Chondrocyte (in vitro differentiated cells): ENCODE results near the gene ZNF823. TPM values are rescaled to one million over a fixed set of nuclear protein-coding genes. Genes with fewer than 3 reads are reported as not detected.
A peak's percentile ranks its signal among the peaks of the same experiment; 100 is the strongest.

ENCODE experiments used
- DNase-seq: peaks from one replicate; pipeline ENCODE4 v3.0.0; 2021; ENCODE audit warnings: mixed read lengths, low spot score
- H3K27ac Mint-ChIP-seq: one replicate; pipeline ENCODE4 v1.8.0; 2021; ENCODE audit warnings: mild to moderate bottlenecking, moderate library complexity, mixed read lengths; ENCODE audit not compliant: unreplicated experiment
- H3K27me3 Mint-ChIP-seq: 2 replicates; pipeline ENCODE4 v1.8.0; 2021; ENCODE audit warnings: low read depth, mixed read lengths
- H3K36me3 Mint-ChIP-seq: 2 replicates; pipeline ENCODE4 v1.8.0; 2021; ENCODE audit warnings: low read depth, mixed read lengths
- H3K4me1 Mint-ChIP-seq: 2 replicates; pipeline ENCODE4 v1.8.0; 2021; ENCODE audit warnings: low read depth, mild to moderate bottlenecking, mixed read lengths
- H3K4me3 Mint-ChIP-seq: one replicate; pipeline ENCODE4 v1.8.0; 2021; ENCODE audit warnings: mild to moderate bottlenecking, moderate library complexity, mixed read lengths; ENCODE audit not compliant: unreplicated experiment
- H3K9me3 Mint-ChIP-seq: 2 replicates; pipeline ENCODE4 v1.8.0; 2021; ENCODE audit warnings: low read depth, mixed read lengths
- total RNA-seq: library from RNA; stranded (reverse); gene quantifications from 3 replicates; pipeline ENCODE4 v1.2.1, GENCODE V29; 2021
- TF ChIP-seq, protein P1 (sequence below): fragments of 200-600 bp; sonication (generic); IDR thresholded peaks from 2 replicates; pipeline ENCODE4 v1.5.0; 2021; ENCODE audit warnings: antibody characterized with exemption, mild to moderate bottlenecking, moderate library complexity

The ZNF823 gene
- total RNA-seq, 1 donor from 2014 or later = 3.7 TPM

DNA sequence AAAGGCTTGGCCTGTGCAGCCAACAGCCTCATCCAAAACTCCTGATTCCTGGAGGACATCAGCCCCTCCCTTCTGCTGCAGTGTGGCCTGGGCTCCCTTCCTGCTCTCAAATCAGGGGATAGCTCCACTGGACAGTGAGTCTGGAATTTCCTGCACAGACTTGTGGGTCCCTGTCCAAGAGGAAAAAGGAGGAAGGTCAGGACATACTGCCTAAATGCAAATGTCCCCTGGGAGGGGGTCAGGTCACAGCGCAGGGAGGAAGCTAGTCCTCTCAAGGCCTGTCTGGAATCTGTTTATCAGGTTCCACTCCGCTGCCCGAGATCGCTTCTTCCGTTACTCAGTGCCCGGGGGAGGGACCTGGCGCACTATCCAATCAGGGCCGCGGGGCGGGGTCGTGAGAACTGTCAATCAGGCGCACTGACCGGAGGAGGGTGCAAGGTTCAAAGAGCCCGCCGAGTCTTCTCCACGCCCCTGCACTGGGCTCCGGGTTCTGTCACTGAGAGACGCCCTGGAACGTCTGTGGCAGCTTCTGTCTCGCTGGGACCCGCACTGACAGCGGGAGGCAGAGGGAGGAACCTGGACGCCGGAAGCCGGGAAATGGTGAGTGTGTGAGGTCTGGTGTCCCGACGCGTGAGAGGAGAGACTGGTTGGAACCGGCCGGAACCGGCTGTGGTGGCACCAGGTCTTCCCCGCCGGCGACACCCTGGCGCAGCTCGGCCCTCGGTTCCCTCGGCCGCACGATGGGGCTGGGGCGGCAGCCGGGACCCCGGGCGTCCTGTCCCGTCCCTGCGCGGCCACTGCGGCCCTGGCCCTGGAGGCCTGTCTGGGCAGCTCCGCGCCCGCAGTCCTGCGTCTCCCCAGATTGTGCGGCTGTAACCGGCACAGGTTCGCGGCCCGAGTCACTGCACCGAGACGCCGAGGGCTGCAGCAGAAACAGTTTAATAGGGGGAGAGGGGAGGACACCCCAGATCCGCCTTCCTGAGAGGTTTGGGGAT lies 28.1 kb upstream of the ZNF823 start, which contains the start of gene ZNF441:
TSS of gene ZNF441 (plus strand) at position 404 of the 995 bp plus-strand sequence. CDS start at position 598, 194 bp downstream.
- TF ChIP-seq, protein P1, sequence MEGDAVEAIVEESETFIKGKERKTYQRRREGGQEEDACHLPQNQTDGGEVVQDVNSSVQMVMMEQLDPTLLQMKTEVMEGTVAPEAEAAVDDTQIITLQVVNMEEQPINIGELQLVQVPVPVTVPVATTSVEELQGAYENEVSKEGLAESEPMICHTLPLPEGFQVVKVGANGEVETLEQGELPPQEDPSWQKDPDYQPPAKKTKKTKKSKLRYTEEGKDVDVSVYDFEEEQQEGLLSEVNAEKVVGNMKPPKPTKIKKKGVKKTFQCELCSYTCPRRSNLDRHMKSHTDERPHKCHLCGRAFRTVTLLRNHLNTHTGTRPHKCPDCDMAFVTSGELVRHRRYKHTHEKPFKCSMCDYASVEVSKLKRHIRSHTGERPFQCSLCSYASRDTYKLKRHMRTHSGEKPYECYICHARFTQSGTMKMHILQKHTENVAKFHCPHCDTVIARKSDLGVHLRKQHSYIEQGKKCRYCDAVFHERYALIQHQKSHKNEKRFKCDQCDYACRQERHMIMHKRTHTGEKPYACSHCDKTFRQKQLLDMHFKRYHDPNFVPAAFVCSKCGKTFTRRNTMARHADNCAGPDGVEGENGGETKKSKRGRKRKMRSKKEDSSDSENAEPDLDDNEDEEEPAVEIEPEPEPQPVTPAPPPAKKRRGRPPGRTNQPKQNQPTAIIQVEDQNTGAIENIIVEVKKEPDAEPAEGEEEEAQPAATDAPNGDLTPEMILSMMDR = peak; percentile 20
- peaks cover 17% of the 10 kb centered on the region for H3K4me1 Mint-ChIP-seq
- DNase-seq = peak; percentile 97
- peak within 1 kb of the TSS; percentile 100 for H3K27ac Mint-ChIP-seq
- H3K36me3 Mint-ChIP-seq = peaks cover 11% of the 10 kb centered on the region
- peaks cover 3% of the 10 kb centered on the region for H3K27me3 Mint-ChIP-seq
- peaks cover 34% of the 10 kb centered on the region for H3K9me3 Mint-ChIP-seq
- H3K4me3 Mint-ChIP-seq = peak within 1 kb of the TSS; percentile 99

DNA sequence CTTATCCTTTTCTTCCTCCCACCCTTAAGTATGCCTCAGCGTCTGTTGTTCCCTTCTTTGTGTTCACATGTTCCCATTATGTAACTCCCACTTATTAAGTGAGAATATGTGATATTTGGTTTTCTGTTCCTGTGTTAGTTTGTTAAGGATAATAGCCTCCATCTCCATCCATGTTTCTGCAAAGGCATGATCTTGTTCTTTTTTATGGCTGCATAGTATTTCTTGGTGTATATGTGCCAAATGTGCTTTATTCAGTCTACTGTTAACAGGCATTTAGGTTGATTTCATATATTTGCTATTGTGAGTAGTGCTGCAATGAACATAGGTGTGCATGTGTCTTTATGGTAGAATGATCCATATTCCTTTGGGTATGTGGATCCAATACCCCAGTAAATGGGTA lies 24.9 kb upstream of the ZNF823 start:
- H3K4me1 Mint-ChIP-seq = peaks cover 14% of the 10 kb centered on the region
- H3K27ac Mint-ChIP-seq = no peak overlapping the region
- no peak for DNase-seq
- peaks cover 2% of the 10 kb centered on the region for H3K36me3 Mint-ChIP-seq
- TF ChIP-seq, protein P1 = no peak
- no peak overlapping the region for H3K4me3 Mint-ChIP-seq
- H3K27me3 Mint-ChIP-seq = peaks cover 3% of the 10 kb centered on the region
- peaks cover 17% of the 10 kb centered on the region for H3K9me3 Mint-ChIP-seq

DNA sequence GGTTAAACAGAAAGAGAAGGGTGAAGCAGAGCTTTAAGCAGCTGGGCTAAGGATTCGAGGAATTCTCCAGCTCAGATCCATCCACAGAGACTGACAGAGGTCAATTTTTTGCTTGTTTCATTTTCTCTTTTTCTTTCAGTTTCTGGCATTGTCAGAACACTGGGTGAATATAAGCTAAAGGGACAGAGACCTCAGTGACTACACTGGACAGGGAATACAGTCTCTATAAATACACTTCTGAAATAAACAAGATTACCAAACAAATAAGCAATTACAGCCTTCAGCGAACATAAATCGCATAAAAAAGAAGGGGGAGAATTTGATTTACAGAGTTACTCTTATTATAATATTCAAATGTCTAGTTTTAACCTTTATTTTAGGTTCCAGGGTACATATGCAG lies 24.4 kb upstream of the ZNF823 start:
- no peak overlapping the region for H3K4me3 Mint-ChIP-seq
- TF ChIP-seq, protein P1 = no peak
- H3K9me3 Mint-ChIP-seq = peaks cover 17% of the 10 kb centered on the region
- no peak for DNase-seq
- no peak overlapping the region for H3K27ac Mint-ChIP-seq
- peaks cover 9% of the 10 kb centered on the region for H3K4me1 Mint-ChIP-seq
- H3K27me3 Mint-ChIP-seq = peaks cover 3% of the 10 kb centered on the region
- peaks cover 2% of the 10 kb centered on the region for H3K36me3 Mint-ChIP-seq

DNA sequence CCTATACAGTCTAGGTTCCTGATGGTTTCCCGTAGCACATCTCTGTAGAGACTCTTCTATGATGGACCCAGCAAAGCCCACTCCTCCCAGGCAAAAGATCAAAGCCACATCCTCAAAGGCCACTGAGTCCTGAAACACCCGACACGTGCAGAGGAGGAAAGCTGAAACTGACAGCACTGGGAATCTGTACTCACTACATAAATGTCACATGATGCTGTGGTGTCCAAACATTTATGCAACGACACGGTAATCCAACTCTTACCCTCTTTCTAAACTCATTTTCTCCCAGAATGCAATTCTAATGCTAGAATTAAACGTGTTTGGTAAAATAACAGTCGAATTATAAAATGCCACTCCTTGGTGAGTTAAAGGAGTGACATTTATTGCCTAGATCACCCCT lies 21.1 kb upstream of the ZNF823 start:
- Mint-ChIP-seq H3K4me1 (no peaks in the 10 kb centered on the region), H3K27me3 (peaks cover 3% of the 10 kb centered on the region), H3K36me3 (peaks cover 10% of the 10 kb centered on the region), H3K27ac (no peak overlapping the region), H3K4me3 (no peak overlapping the region), H3K9me3 (peaks cover 41% of the 10 kb centered on the region)
- TF ChIP-seq, protein P1 = no peak
- DNase-seq = no peak

DNA sequence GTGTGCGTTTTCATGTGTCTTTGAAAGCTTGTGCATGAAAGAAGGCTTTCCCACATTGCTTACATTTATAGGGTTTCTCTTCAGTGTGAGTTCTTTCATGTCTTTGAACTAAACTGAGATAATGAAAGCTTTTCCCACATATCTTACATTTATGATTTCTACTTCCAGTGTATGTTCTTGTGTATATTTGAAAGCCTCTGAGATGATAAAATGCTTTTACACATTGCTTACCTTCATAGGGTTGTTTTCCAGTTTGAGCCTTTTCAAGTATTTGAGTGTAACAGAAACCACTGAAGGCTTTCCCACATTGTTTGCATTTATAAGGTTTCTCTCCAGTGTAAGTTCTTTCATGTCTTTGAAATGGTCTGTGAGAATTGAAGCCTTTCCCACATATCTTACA lies 18.2 kb upstream of the ZNF823 start:
- H3K4me3 Mint-ChIP-seq = no peak overlapping the region
- TF ChIP-seq, protein P1 = no peak
- no peaks in the 10 kb centered on the region for H3K4me1 Mint-ChIP-seq
- H3K9me3 Mint-ChIP-seq = peaks cover 44% of the 10 kb centered on the region
- no peak for DNase-seq
- H3K36me3 Mint-ChIP-seq = peaks cover 10% of the 10 kb centered on the region
- no peaks in the 10 kb centered on the region for H3K27me3 Mint-ChIP-seq
- no peak overlapping the region for H3K27ac Mint-ChIP-seq
